Stomach (tissue), 4 donors: ENCODE measurements around the gene ELP1.

Experiments
- POLR2A ChIP-seq, 4 donors: fragments of 450-650 bp; IDR thresholded peaks; one replicate each; pipeline ENCODE4 v1.6.1; 2016; ENCODE audit warnings: antibody characterized with exemption in 4 of 4, control low read depth in 2 of 4, mild to moderate bottlenecking in 1 of 4, moderate library complexity in 1 of 4
- POLR2AphosphoS5 ChIP-seq, 3 donors: sonication (generic); formaldehyde crosslinking; IDR thresholded peaks; one replicate each; pipeline ENCODE4 v1.6.1; 2016; ENCODE audit warnings: antibody characterized with exemption in 3 of 3
- TF ChIP-seq, protein P1 (sequence below), 7 experiments: fragments of 450-650 bp in 4 of 7; fragments of 200-600 bp in 3 of 7; sonication (generic) in 3 of 7; IDR thresholded peaks; one replicate each; pipeline ENCODE4 v1.5.1; 2016 to 2019; ENCODE audit warnings: antibody characterized with exemption in 7 of 7, control low read depth in 2 of 7, mild to moderate bottlenecking in 1 of 7

DNA sequence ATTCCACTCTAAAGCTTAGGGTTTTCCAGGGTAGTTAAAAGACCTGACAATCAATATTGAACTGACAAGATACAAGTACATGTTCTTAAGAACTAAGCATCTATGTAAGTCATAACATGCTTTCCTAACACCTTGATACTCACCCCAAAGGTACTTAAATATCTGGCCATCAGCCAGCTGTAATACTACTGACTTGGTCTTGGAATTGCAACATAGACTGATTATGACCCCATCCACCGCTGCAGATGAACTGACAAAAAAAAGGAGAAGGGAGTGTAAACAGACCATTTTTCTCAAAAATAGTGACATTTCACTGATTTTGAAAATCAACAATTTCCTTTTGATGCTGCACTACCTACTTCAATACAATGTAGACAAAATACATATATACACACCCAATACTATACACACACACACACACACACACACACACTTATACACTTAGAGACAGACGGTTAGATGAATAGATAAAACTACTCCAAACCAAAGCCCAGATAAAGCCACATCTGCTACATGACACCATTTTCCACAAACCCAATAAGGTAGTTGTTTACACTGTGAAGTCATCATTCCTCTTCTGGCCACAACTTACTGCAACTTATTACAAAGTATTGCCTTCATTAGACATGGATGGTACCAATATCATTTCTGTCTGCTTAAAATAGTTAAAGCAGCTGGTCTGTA lies 30.4 kb downstream of the ELP1 start:
- TF ChIP-seq, protein P1, sequence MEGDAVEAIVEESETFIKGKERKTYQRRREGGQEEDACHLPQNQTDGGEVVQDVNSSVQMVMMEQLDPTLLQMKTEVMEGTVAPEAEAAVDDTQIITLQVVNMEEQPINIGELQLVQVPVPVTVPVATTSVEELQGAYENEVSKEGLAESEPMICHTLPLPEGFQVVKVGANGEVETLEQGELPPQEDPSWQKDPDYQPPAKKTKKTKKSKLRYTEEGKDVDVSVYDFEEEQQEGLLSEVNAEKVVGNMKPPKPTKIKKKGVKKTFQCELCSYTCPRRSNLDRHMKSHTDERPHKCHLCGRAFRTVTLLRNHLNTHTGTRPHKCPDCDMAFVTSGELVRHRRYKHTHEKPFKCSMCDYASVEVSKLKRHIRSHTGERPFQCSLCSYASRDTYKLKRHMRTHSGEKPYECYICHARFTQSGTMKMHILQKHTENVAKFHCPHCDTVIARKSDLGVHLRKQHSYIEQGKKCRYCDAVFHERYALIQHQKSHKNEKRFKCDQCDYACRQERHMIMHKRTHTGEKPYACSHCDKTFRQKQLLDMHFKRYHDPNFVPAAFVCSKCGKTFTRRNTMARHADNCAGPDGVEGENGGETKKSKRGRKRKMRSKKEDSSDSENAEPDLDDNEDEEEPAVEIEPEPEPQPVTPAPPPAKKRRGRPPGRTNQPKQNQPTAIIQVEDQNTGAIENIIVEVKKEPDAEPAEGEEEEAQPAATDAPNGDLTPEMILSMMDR (IDR thresholded peaks at IDR 0.05), result no peak
- TF ChIP-seq POLR2A (IDR thresholded peaks at IDR 0.05) (no peak), POLR2AphosphoS5 (IDR thresholded peaks at IDR 0.05) (no peak)
